Transverse colon (tissue), 4 donors: ENCODE results near the gene NAT14. TPM values are rescaled to one million over a fixed set of nuclear protein-coding genes. Genes with fewer than 3 reads are reported as not detected.
A peak's percentile ranks its signal among the peaks of the same experiment; 100 is the strongest.

Source experiments
- DNase-seq: peaks from one replicate; pipeline ENCODE4 v3.0.0-alpha.2; 2019
- H3K27ac ChIP-seq, 4 donors: fragments of 200-600 bp; sonication (generic); 2 replicates each; pipeline ENCODE4 v1.5.1; 2016 to 2018; ENCODE audit warnings: inconsistent platforms in 4 of 4
- H3K27me3 ChIP-seq: fragments of 200-600 bp; sonication (generic); 2 replicates; pipeline ENCODE4 v1.5.1; 2017; ENCODE audit warnings: inconsistent platforms
- H3K36me3 ChIP-seq, 4 donors: fragments of 200-600 bp; sonication (generic); 2 replicates each; pipeline ENCODE4 v1.5.1; 2017 to 2019; ENCODE audit warnings: inconsistent platforms in 4 of 4
- H3K4me1 ChIP-seq, 4 donors: fragments of 200-600 bp; sonication (generic); 2 replicates each; pipeline ENCODE4 v1.5.1; 2017 to 2020; ENCODE audit warnings: inconsistent platforms in 4 of 4
- H3K4me3 ChIP-seq, 4 donors: fragments of 200-600 bp; sonication (generic); 1 replicate in 1 of 4; 2 replicates in 3 of 4; pipeline versions ENCODE4 v1.5.1 to v1.6.1; 2017 to 2019; ENCODE audit warnings: inconsistent platforms in 4 of 4
- H3K9me3 ChIP-seq, 2 donors: fragments of 200-600 bp; sonication (generic); 2 replicates each; pipeline ENCODE4 v1.5.1; 2017 to 2019; ENCODE audit warnings: inconsistent platforms in 2 of 2
- CTCF ChIP-seq, 5 experiments: fragments of 200-600 bp in 3 of 5; fragments of 450-650 bp in 2 of 5; sonication (generic) in 3 of 5; IDR thresholded peaks; 1 replicate in 2 of 5; 2 replicates in 3 of 5; pipeline ENCODE4 v1.5.1; 2016 to 2017; ENCODE audit warnings: antibody characterized with exemption in 5 of 5, inconsistent platforms in 3 of 5, mild to moderate bottlenecking in 2 of 5, moderate library complexity in 1 of 5
- EP300 ChIP-seq: sonication (generic); formaldehyde crosslinking; IDR thresholded peaks from one replicate; pipeline ENCODE4 v1.6.1; 2017; ENCODE audit warnings: antibody characterized with exemption, low read depth
- POLR2A ChIP-seq: fragments of 450-650 bp; IDR thresholded peaks from one replicate; pipeline ENCODE4 v1.6.1; 2016; ENCODE audit warnings: antibody characterized with exemption, mild to moderate bottlenecking, moderate library complexity
- POLR2AphosphoS5 ChIP-seq, 3 donors: sonication (generic); formaldehyde crosslinking; IDR thresholded peaks; one replicate each; pipeline ENCODE4 v1.6.1; 2016; ENCODE audit warnings: antibody characterized with exemption in 3 of 3
- WGBS, 2 donors: methylation state at CpG; one replicate each; pipeline ENCODE4 v1.1.5; 2018; ENCODE audit warnings: low coverage in 1 of 2; 5-methylcytosine and 5-hydroxymethylcytosine counted together
- in situ Hi-C, 4 donors: fragments of 200-750 bp; cut with MboI; loops; one replicate each; pipeline versions ENCODE4 v1.15.0 to v1.15.1; 2017; ENCODE audit warnings: low sequenced_read_pairs in 3 of 4, low pct_ligation_motif_present in 1 of 4, low pct_unique_long_range_greater_than_20kb in 1 of 4
- intact Hi-C: fragments of 100-400 bp; cut with DNase I; formaldehyde crosslinking; loops from one replicate; pipeline ENCODE4 v1.15.1; 2023; ENCODE audit warnings: low total_unique reads
- total RNA-seq, 4 donors: library from RNA; depleted of rRNA; stranded (reverse); fragments of >200 nt; gene quantifications; one replicate each; pipeline ENCODE4 v1.1.0, GENCODE V29; 2016

Gene NAT14
- total RNA-seq, 4 donors from 2014 or later, result 2.1 to 2.7 TPM; not detected in 2

GRCh38 chr19:55468054-55468393 lies 17.0 kb upstream of the NAT14 start:
- no peak overlapping the region for H3K4me3 ChIP-seq
- WGBS, 2 donors, result 23% methylated on average over 4 of the region's 4 CpGs; no CpG with 5 or more reads in 1 of the 2 donors
- peaks cover 3 to 5% (median 3%) of the 10 kb centered on the region in 4 donors for H3K4me1 ChIP-seq
- intact Hi-C loops, result no loop called here
- in situ Hi-C loops, result no loop called here
- H3K27me3 ChIP-seq, result no peaks in the 10 kb centered on the region
- DNase-seq, result no peak
- H3K36me3 ChIP-seq, result no peaks in the 10 kb centered on the region
- no peak overlapping the region for H3K27ac ChIP-seq
- TF ChIP-seq CTCF (IDR thresholded peaks at IDR 0.05) (peak in 2 of 5 experiments; percentile 19 to 41), EP300 (no peak)
- no peaks in the 10 kb centered on the region for H3K9me3 ChIP-seq

- in situ Hi-C loops, result no loop called here
- Histone ChIP-seq H3K4me1 (peaks cover 5 to 8% (median 8%) of the 10 kb centered on the region in 4 donors), H3K27me3 (no peaks in the 10 kb centered on the region), H3K4me3 (no peak overlapping the region), H3K9me3 (no peaks in the 10 kb centered on the region), H3K36me3 (no peaks in the 10 kb centered on the region), H3K27ac (no peak overlapping the region)
- 51 to 69% methylated on average over 7 to 13 of the region's 13 CpGs for WGBS, 2 donors
- intact Hi-C loops, result no loop called here
- no peak for DNase-seq
- TF ChIP-seq POLR2A (no peak), POLR2AphosphoS5 (IDR thresholded peaks at IDR 0.05) (no peak), EP300 (no peak), CTCF (IDR thresholded peaks at IDR 0.05) (no peak)
These were observed 13.7 kb upstream of the NAT14 start for GRCh38 chr19:55471266-55471665.

- Histone ChIP-seq H3K27me3 (no peaks in the 10 kb centered on the region), H3K4me1 (peaks cover 7 to 13% (median 9%) of the 10 kb centered on the region in 4 donors), H3K36me3 (no peaks in the 10 kb centered on the region), H3K4me3 (no peak overlapping the region), H3K9me3 (no peaks in the 10 kb centered on the region), H3K27ac (no peak overlapping the region)
- TF ChIP-seq POLR2AphosphoS5 (IDR thresholded peaks at IDR 0.05) (no peak), CTCF (IDR thresholded peaks at IDR 0.05) (no peak), POLR2A (no peak), EP300 (no peak)
- 60 to 84% methylated on average over 2 to 8 of the region's 8 CpGs for WGBS, 2 donors
- no peak for DNase-seq
- intact Hi-C loops, result no loop called here
- in situ Hi-C loops, result no loop called here
These were observed 12.5 kb upstream of the NAT14 start for GRCh38 chr19:55472463-55472862.

- DNase-seq, result no peak
- intact Hi-C loops, result no loop called here
- peaks cover 4 to 19% (median 13%) of the 10 kb centered on the region in 4 donors for H3K4me1 ChIP-seq
- H3K4me3 ChIP-seq, result no peak overlapping the region
- no peaks in the 10 kb centered on the region for H3K27me3 ChIP-seq
- no peak overlapping the region for H3K27ac ChIP-seq
- in situ Hi-C loops, result no loop called here
- H3K36me3 ChIP-seq, result no peaks in the 10 kb centered on the region
- TF ChIP-seq EP300 (no peak), POLR2AphosphoS5 (IDR thresholded peaks at IDR 0.05) (no peak), CTCF (IDR thresholded peaks at IDR 0.05) (no peak), POLR2A (no peak)
- no peaks in the 10 kb centered on the region for H3K9me3 ChIP-seq
- WGBS, 2 donors, result 56 to 75% methylated on average over 3 to 16 of the region's 16 CpGs
These were observed 11.6 kb upstream of the NAT14 start for GRCh38 chr19:55473225-55474012.
